Adrenal gland (tissue), 12 donors: ENCODE data around the gene SCNN1B. TPM values are rescaled to one million over a fixed set of nuclear protein-coding genes. Genes with fewer than 3 reads are reported as not detected.

Source experiments
- DNase-seq, 7 donors: peaks; one replicate each; pipeline ENCODE4 v3.0.0-alpha.2; 2019 to 2020
- H3K27ac ChIP-seq, 5 donors: fragments of 200-600 bp; sonication (generic) in 4 of 5; 1 replicate in 3 of 5; 2 replicates in 2 of 5; pipeline versions ENCODE4 v1.5.1 to v1.8.0; 2016 to 2020; ENCODE audit warnings: mild to moderate bottlenecking in 1 of 5
- H3K27me3 ChIP-seq: fragments of 200-600 bp; 2 replicates; pipeline ENCODE4 v1.8.0; 2021
- H3K36me3 ChIP-seq, 2 donors: fragments of 200-600 bp; replicated peaks in 1 of 2; 1 replicate in 1 of 2; 2 replicates in 1 of 2; pipeline versions ENCODE4 v1.5.1 to v1.8.0; 2018 to 2022
- H3K4me1 ChIP-seq, 2 donors: fragments of 200-600 bp; replicated peaks in 1 of 2; 1 replicate in 1 of 2; 2 replicates in 1 of 2; pipeline versions ENCODE4 v1.5.1 to v1.8.0; 2018 to 2021
- H3K4me3 ChIP-seq, 4 donors: fragments of 200-600 bp; sonication (generic) in 3 of 4; one replicate each; pipeline ENCODE4 v1.5.1; 2016 to 2018
- H3K9me3 ChIP-seq, 3 donors: fragments of 200-600 bp; sonication (generic) in 1 of 3; replicated peaks in 1 of 3; 1 replicate in 2 of 3; 2 replicates in 1 of 3; pipeline versions ENCODE4 v1.5.1 to v1.8.0; 2016 to 2021
- CTCF ChIP-seq, 6 experiments: fragments of 450-650 bp in 4 of 6; fragments of 200-600 bp in 2 of 6; sonication (generic) in 1 of 6; IDR thresholded peaks; 1 replicate in 5 of 6; 2 replicates in 1 of 6; pipeline versions ENCODE4 v1.5.1 to v1.8.0; 2016 to 2021; ENCODE audit warnings: antibody characterized with exemption in 6 of 6, mild to moderate bottlenecking in 2 of 6, moderate library complexity in 1 of 6
- POLR2A ChIP-seq, 2 donors: fragments of 450-650 bp; IDR thresholded peaks; one replicate each; pipeline ENCODE4 v1.6.1; 2017; ENCODE audit warnings: antibody characterized with exemption in 2 of 2, mild to moderate bottlenecking in 2 of 2, moderate library complexity in 1 of 2
- WGBS, 4 donors: extraction: QIAGEN DNeasy Blood & Tissue Kit in 2 of 4; methylation state at CpG; one replicate each; pipeline versions ENCODE4 v1.1.5 to v1.1.7; 2013 to 2017; 5-methylcytosine and 5-hydroxymethylcytosine counted together
- intact Hi-C, 2 donors: fragments of 100-400 bp; cut with DNase I; formaldehyde crosslinking; loops; one replicate each; pipeline versions ENCODE4 v1.14.1 to v1.15.0; 2022 to 2023
- polyA plus RNA-seq, 3 donors: library from polyadenylated mRNA; stranded (reverse); fragments of 200-250 nt in 2 of 3; fragments of 350-450 nt in 1 of 3; fragmentation: Illumina TruSeq in 1 of 3; extraction: RNeasy Lipid Tissue Mini Kit (QIAGEN cat#74804) in 1 of 3; gene quantifications; one replicate each; pipeline ENCODE4 v1.2.3, GENCODE V29; 2013 to 2014
- total RNA-seq, 9 donors: library from RNA; depleted of rRNA in 4 of 9; stranded (reverse); fragments of >200 nt in 4 of 9; fragments of 120-200 nt in 1 of 9; fragmentation: NEBNext Ultra II Directional in 1 of 9; extraction: Animal tissue kit (Norgen Biotek cat#: 25700) in 1 of 9; gene quantifications; one replicate each; pipeline versions ENCODE4 v1.1.0 to v1.2.4, GENCODE V29; 2013 to 2023
- donor health status: healthy with polysubstance abuse.
- donor health status: Bipolar disorder and iron deficiency.
- donor health status: DM: yes; HTN: yes; CAD: no.
- donor health status: DM: no; HTN: no; CAD: no.
- donor health status: DM: no; HTN: no; CAD: no.
- donor health status: DM: yes; HTN: yes; CAD: no.

Gene SCNN1B
- total and polyA plus RNA-seq, 12 donors: 0.28 to 2.2 (median 1.2) TPM; not detected in 4

- Histone ChIP-seq H3K36me3 (peaks cover 0 to 53% of the 10 kb centered on the region in 2 donors), H3K9me3 (no peaks in the 10 kb centered on the region)
- 82 to 94% (median 89%) methylated on average over 2 of the region's 2 CpGs for WGBS, 4 donors
Observed at GRCh38 chr16:23406024-23406423, 103.9 kb downstream of the SCNN1B start.

GRCh38 chr16:23406546-23407240, 104.6 kb downstream of the SCNN1B start:
- no peak for DNase-seq
- WGBS, 4 donors: 93 to 97% (median 95%) methylated on average over 5 to 6 of the region's 6 CpGs
- H3K9me3 ChIP-seq: no peaks in the 10 kb centered on the region
- H3K27ac ChIP-seq: no peak overlapping the region
- intact Hi-C loops: no loop called here
- no peaks in the 10 kb centered on the region for H3K4me1 ChIP-seq
- no peak overlapping the region for H3K4me3 ChIP-seq
- no peaks in the 10 kb centered on the region for H3K27me3 ChIP-seq
- H3K36me3 ChIP-seq: peaks cover 0 to 53% of the 10 kb centered on the region in 2 donors
- TF ChIP-seq POLR2A (IDR thresholded peaks at IDR 0.05): no peak
- no peak for TF ChIP-seq CTCF (IDR thresholded peaks at IDR 0.05)

More at GRCh38 chr16:23406024-23406423, 103.9 kb downstream of the SCNN1B start:
- H3K4me3 ChIP-seq: no peak overlapping the region
- intact Hi-C loops: no loop called here
- H3K27me3 ChIP-seq: no peaks in the 10 kb centered on the region
- TF ChIP-seq POLR2A (IDR thresholded peaks at IDR 0.05) (no peak), CTCF (IDR thresholded peaks at IDR 0.05) (no peak)
- no peaks in the 10 kb centered on the region for H3K4me1 ChIP-seq
- DNase-seq: no peak
- H3K27ac ChIP-seq: no peak overlapping the region

GRCh38 chr16:23407436-23408127, 105.5 kb downstream of the SCNN1B start:
- TF ChIP-seq CTCF (IDR thresholded peaks at IDR 0.05) (no peak), POLR2A (IDR thresholded peaks at IDR 0.05) (no peak)
- Histone ChIP-seq H3K9me3 (no peaks in the 10 kb centered on the region), H3K4me3 (no peak overlapping the region), H3K4me1 (no peaks in the 10 kb centered on the region), H3K27me3 (no peaks in the 10 kb centered on the region), H3K27ac (no peak overlapping the region), H3K36me3 (peaks cover 0 to 58% of the 10 kb centered on the region in 2 donors)
- 93 to 95% (median 95%) methylated on average over 4 to 9 of the region's 9 CpGs for WGBS, 4 donors
- no peak for DNase-seq
- intact Hi-C loops: no loop called here

GRCh38 chr16:23408242-23408822, 106.2 kb downstream of the SCNN1B start:
- H3K36me3 ChIP-seq: peaks cover 0 to 58% of the 10 kb centered on the region in 2 donors
- H3K4me1 ChIP-seq: no peaks in the 10 kb centered on the region
- intact Hi-C loops: no loop called here
- no peaks in the 10 kb centered on the region for H3K27me3 ChIP-seq
- no peak overlapping the region for H3K4me3 ChIP-seq
- H3K9me3 ChIP-seq: no peaks in the 10 kb centered on the region
- H3K27ac ChIP-seq: peak overlapping the region in 1 of 5 donors; percentile 7
- no peak for DNase-seq
- TF ChIP-seq POLR2A (IDR thresholded peaks at IDR 0.05) (no peak), CTCF (IDR thresholded peaks at IDR 0.05) (no peak)
- 90 to 97% (median 92%) methylated on average over 8 to 20 of the region's 21 CpGs for WGBS, 4 donors
